CD14-positive monocyte (primary cell): ENCODE measurements around the gene EEF1A1. TPM values are rescaled to one million over a fixed set of nuclear protein-coding genes. Genes with fewer than 3 reads are reported as not detected.

Source experiments
- DNase-seq, 3 donors: peaks; one replicate each; pipeline ENCODE4 v3.0.0-alpha.2; 2011 to 2022
- H2AFZ ChIP-seq: 2 replicates; pipeline ENCODE4 v1.6.0; 2012; ENCODE audit warnings: mild to moderate bottlenecking, low read depth, low read length, inconsistent platforms; ENCODE audit not compliant: insufficient read depth, poor library complexity, severe bottlenecking
- H3K27ac ChIP-seq, 2 donors: 1 replicate in 1 of 2; 2 replicates in 1 of 2; pipeline ENCODE4 v1.5.1; 2012 to 2013; ENCODE audit warnings: low read length in 2 of 2, control low read depth in 1 of 2, inconsistent platforms in 1 of 2, low read depth in 1 of 2, mild to moderate bottlenecking in 1 of 2
- H3K27me3 ChIP-seq, 2 donors: one replicate each; pipeline versions ENCODE4 v1.6.0 to v1.6.1; 2011 to 2013; ENCODE audit warnings: low read length in 2 of 2; ENCODE audit not compliant: control insufficient read depth in 2 of 2, insufficient read depth in 2 of 2
- H3K36me3 ChIP-seq, 2 donors: replicated peaks in 1 of 2; 1 replicate in 1 of 2; 2 replicates in 1 of 2; pipeline versions ENCODE4 v1.5.1 to v1.6.1; 2012 to 2013; ENCODE audit warnings: low read length in 2 of 2, control low read depth in 1 of 2, inconsistent platforms in 1 of 2, mild to moderate bottlenecking in 1 of 2; ENCODE audit not compliant: insufficient read depth in 2 of 2, control insufficient read depth in 1 of 2
- H3K4me1 ChIP-seq, 2 donors: 1 replicate in 1 of 2; 2 replicates in 1 of 2; pipeline versions ENCODE4 v1.5.1 to v1.6.1; 2012 to 2013; ENCODE audit warnings: low read length in 2 of 2, control low read depth in 1 of 2, inconsistent platforms in 1 of 2, mild to moderate bottlenecking in 1 of 2, moderate library complexity in 1 of 2; ENCODE audit not compliant: insufficient read depth in 2 of 2, control insufficient read depth in 1 of 2
- H3K4me2 ChIP-seq: replicated peaks from 2 replicates; pipeline ENCODE3; 2012; ENCODE audit warnings: low read length, moderate library complexity, mild to moderate bottlenecking; ENCODE audit not compliant: poor library complexity, severe bottlenecking; ENCODE audit errors: extremely low read depth
- H3K4me3 ChIP-seq, 3 experiments: fragments of 200-600 bp in 1 of 3; sonication (generic) in 1 of 3; replicated peaks in 1 of 3; 1 replicate in 2 of 3; 2 replicates in 1 of 3; pipeline ENCODE4 v1.5.1; 2011 to 2013; ENCODE audit warnings: low read length in 3 of 3, mild to moderate bottlenecking in 3 of 3, control low read depth in 2 of 3, low read depth in 2 of 3, inconsistent platforms in 1 of 3, moderate library complexity in 1 of 3
- H3K79me2 ChIP-seq: 2 replicates; pipeline ENCODE4 v1.6.0; 2012; ENCODE audit warnings: mild to moderate bottlenecking, control low read depth, inconsistent platforms, low read length, moderate library complexity; ENCODE audit not compliant: insufficient read depth
- H3K9ac ChIP-seq: 2 replicates; pipeline ENCODE4 v1.6.0; 2017; ENCODE audit warnings: low read length, mild to moderate bottlenecking; ENCODE audit not compliant: insufficient read depth, poor library complexity, severe bottlenecking
- H3K9me3 ChIP-seq, 2 donors: replicated peaks in 1 of 2; 1 replicate in 1 of 2; 2 replicates in 1 of 2; pipeline versions ENCODE4 v1.5.1 to v1.6.1; 2012 to 2013; ENCODE audit warnings: low read length in 2 of 2, control low read depth in 1 of 2; ENCODE audit not compliant: control insufficient read depth in 1 of 2, insufficient read depth in 1 of 2
- H4K20me1 ChIP-seq: 2 replicates; pipeline ENCODE4 v1.6.0; 2012; ENCODE audit warnings: mild to moderate bottlenecking, low read length, control low read depth, moderate library complexity; ENCODE audit not compliant: insufficient read depth
- H3K27ac Mint-ChIP-seq, 7 donors: one replicate each; pipeline ENCODE4 v1.8.0; 2020; ENCODE audit warnings: mild to moderate bottlenecking in 7 of 7, mixed read lengths in 7 of 7, moderate library complexity in 6 of 7, inconsistent platforms in 2 of 7
- H3K27me3 Mint-ChIP-seq, 3 donors: one replicate each; pipeline ENCODE4 v1.8.0; 2021 to 2022; ENCODE audit warnings: low read depth in 3 of 3, mild to moderate bottlenecking in 3 of 3, mixed read lengths in 3 of 3, moderate library complexity in 3 of 3, inconsistent platforms in 1 of 3
- H3K36me3 Mint-ChIP-seq, 2 donors: one replicate each; pipeline ENCODE4 v1.8.0; 2020; ENCODE audit warnings: mixed read lengths in 2 of 2, inconsistent platforms in 1 of 2, mild to moderate bottlenecking in 1 of 2
- H3K4me1 Mint-ChIP-seq: one replicate; pipeline ENCODE4 v1.8.0; 2020; ENCODE audit warnings: mild to moderate bottlenecking, mixed read lengths
- H3K4me3 Mint-ChIP-seq, 2 donors: one replicate each; pipeline ENCODE4 v1.8.0; 2020; ENCODE audit warnings: mild to moderate bottlenecking in 2 of 2, mixed read lengths in 2 of 2, moderate library complexity in 1 of 2
- H3K9me3 Mint-ChIP-seq, 7 donors: one replicate each; pipeline ENCODE4 v1.8.0; 2020 to 2022; ENCODE audit warnings: mixed read lengths in 7 of 7, mild to moderate bottlenecking in 6 of 7, moderate library complexity in 6 of 7, inconsistent platforms in 2 of 7
- WGBS: methylation state at CpG from one replicate; pipeline ENCODE4 v1.1.5; 2013; ENCODE audit warnings: missing lambda C conversion rate; ENCODE audit not compliant: insufficient coverage; 5-methylcytosine and 5-hydroxymethylcytosine counted together
- intact Hi-C, 2 donors: fragments of 100-400 bp; cut with micrococcal nuclease; formaldehyde crosslinking; loops; one replicate each; pipeline versions ENCODE4 v1.15.0 to v1.15.1; 2023
- polyA plus RNA-seq, 3 donors: library from polyadenylated mRNA; depleted of rRNA in 1 of 3; unstranded in 2 of 3; stranded (reverse) in 1 of 3; fragments of 300-500 nt in 2 of 3; fragments of >200 nt in 1 of 3; fragmentation: Illumina TruSeq in 2 of 3; gene quantifications; 1 replicate in 2 of 3; 2 replicates in 1 of 3; pipeline ENCODE4 v1.2.3, GENCODE V29; 2012 to 2021
- small RNA-seq: library from RNA; depleted of rRNA; stranded (forward); fragments of <200 nt; gene quantifications from one replicate; pipeline ENCODE3, GENCODE V24; 2012; ENCODE audit warnings: low read depth; ENCODE audit not compliant: insufficient read length
- TF ChIP-seq, protein P1 (sequence below): fragments of 200-600 bp; IDR thresholded peaks from one replicate; pipeline ENCODE4 v1.8.0; 2022; ENCODE audit warnings: antibody characterized with exemption, mild to moderate bottlenecking

Gene EEF1A1
- polyA plus RNA-seq, 3 donors = 5,292 to 7,368 (median 5,586) TPM

- peaks cover 0 to 2% (median 0%) of the 10 kb centered on the region in 3 donors for H3K27me3 Mint-ChIP-seq
- Histone ChIP-seq H3K4me1 (peaks cover 14 to 31% of the 10 kb centered on the region in 2 donors), H3K9ac (peak overlapping the region; percentile 47), H4K20me1 (no peaks in the 10 kb centered on the region), H3K27me3 (no peaks in the 10 kb centered on the region), H3K79me2 (peaks cover 79% of the 10 kb centered on the region), H3K4me3 (peak overlapping the region; percentile 20 to 68 (median 41)), H2AFZ (peak overlapping the region; percentile 55), H3K9me3 (no peaks in the 10 kb centered on the region), H3K27ac (peak overlapping the region; percentile 77 to 84), H3K4me2 (peak overlapping the region; percentile 72), H3K36me3 (peaks cover 54 to 69% of the 10 kb centered on the region in 2 donors)
- TF ChIP-seq, protein P1, sequence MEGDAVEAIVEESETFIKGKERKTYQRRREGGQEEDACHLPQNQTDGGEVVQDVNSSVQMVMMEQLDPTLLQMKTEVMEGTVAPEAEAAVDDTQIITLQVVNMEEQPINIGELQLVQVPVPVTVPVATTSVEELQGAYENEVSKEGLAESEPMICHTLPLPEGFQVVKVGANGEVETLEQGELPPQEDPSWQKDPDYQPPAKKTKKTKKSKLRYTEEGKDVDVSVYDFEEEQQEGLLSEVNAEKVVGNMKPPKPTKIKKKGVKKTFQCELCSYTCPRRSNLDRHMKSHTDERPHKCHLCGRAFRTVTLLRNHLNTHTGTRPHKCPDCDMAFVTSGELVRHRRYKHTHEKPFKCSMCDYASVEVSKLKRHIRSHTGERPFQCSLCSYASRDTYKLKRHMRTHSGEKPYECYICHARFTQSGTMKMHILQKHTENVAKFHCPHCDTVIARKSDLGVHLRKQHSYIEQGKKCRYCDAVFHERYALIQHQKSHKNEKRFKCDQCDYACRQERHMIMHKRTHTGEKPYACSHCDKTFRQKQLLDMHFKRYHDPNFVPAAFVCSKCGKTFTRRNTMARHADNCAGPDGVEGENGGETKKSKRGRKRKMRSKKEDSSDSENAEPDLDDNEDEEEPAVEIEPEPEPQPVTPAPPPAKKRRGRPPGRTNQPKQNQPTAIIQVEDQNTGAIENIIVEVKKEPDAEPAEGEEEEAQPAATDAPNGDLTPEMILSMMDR = no peak
- H3K9me3 Mint-ChIP-seq = peaks cover 0 to 2% (median 0%) of the 10 kb centered on the region in 7 donors
- intact Hi-C loops = no loop called here
- no CpG with 5 or more reads among the region's 2 CpGs for WGBS
- peak in 2 of 3 donors; percentile 28 to 60 for DNase-seq
- peak overlapping the region; percentile 87 to 94 (median 90) for H3K27ac Mint-ChIP-seq
- peaks cover 23% of the 10 kb centered on the region for H3K4me1 Mint-ChIP-seq
- H3K36me3 Mint-ChIP-seq = peaks cover 31 to 75% of the 10 kb centered on the region in 2 donors
- H3K4me3 Mint-ChIP-seq = peak overlapping the region; percentile 61 to 82
Observed at GRCh38 chr6:73471686-73472290, 49.0 kb downstream of the EEF1A1 start.

Small RNA genes lying within 50 kb of the gene (small RNA-seq; reads per million reads assigned to genes)
- gene AL603910.2 (not detected), gene RN7SL827P (not detected)

Other genes starting within 250 kb of the EEF1A1 start
- gene DPPA5, start 166.8 kb downstream of the EEF1A1 start, polyA plus RNA-seq = not detected
- not detected for gene KHDC3L, start 158.4 kb downstream of the EEF1A1 start, polyA plus RNA-seq
- not detected for gene OOEP, start 151.1 kb downstream of the EEF1A1 start, polyA plus RNA-seq
- 1 to 10 TPM in 1 of 3 donors, under 1 TPM in 1, not detected in 1; 0.23 to 1.0 TPM for gene DDX43, start 126.2 kb downstream of the EEF1A1 start, polyA plus RNA-seq
- gene CGAS, start 68.7 kb downstream of the EEF1A1 start, polyA plus RNA-seq = 10 to 100 TPM in 1 of 3 donors, 1 to 10 TPM in 2; 4.9 to 13.9 (median 6.7) TPM
- 10 to 100 TPM in 2 of 3 donors, 1 to 10 TPM in 1; 8.0 to 22.8 (median 14.4) TPM for gene MTO1, start 59.3 kb downstream of the EEF1A1 start, polyA plus RNA-seq
- 10 to 100 TPM in 1 of 3 donors, 1 to 10 TPM in 2; 5.3 to 11.6 (median 9.4) TPM for gene SLC17A5, start 133.0 kb upstream of the EEF1A1 start, polyA plus RNA-seq
- under 1 TPM; 0.17 to 0.30 (median 0.20) TPM for gene CD109, start 175.2 kb upstream of the EEF1A1 start, polyA plus RNA-seq